Measurements from ENCODE around the gene BCL2.

The BCL2 gene

DNA sequence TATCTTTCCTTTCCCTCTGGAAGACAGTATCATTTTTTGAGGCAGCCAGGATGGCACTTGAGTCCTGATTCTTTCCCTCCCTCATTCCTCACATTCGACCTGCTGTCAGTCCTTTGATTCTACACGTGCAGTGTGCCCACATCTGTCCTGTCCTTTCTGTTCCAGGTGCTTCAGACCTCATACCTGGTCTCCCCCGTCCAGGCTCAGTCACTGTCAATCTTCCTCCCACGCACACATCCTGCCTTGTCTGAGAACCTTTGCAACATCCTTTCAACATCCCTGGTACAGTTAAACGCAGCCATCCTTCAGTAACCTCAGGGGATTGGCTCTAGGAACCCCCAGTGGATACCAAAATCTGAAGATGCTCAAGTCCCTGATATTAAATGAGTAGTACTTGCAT lies 10.1 kb downstream of the BCL2 start:
- DNase-seq (ENCODE audit: low read depth in 2 of 2) = no peak

DNA sequence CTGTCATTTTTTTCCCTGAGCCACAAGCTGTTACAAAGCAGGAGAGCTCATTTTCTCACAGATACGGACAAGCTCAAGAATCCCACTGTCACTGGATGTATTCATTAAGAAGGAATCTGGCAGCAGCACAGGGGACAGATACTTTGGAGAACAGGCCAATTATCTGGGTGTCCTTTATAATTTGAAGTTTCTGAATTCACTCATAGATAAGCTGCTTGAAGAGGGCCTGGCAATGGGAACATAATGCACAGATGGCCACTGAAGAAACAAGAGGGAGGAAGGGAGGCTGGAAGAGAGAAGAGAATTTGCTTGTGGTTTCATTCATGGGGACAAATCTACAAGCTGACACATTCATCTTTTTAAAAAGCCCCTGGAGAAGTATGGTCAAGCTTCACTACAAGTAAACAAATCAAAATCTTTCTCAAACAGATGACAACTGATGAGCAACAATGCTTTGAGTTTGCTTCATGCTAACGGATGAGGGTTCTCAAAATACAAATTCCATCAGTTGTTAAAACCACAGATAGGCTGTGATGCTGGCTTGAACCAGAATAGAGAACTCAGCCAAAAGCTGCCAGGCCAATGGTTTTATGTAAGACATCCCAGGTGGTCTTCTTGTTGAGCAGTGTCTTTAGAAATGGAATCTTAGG lies 11.9 kb downstream of the BCL2 start:
- no peak for DNase-seq (ENCODE audit: low read depth in 2 of 2)

DNA sequence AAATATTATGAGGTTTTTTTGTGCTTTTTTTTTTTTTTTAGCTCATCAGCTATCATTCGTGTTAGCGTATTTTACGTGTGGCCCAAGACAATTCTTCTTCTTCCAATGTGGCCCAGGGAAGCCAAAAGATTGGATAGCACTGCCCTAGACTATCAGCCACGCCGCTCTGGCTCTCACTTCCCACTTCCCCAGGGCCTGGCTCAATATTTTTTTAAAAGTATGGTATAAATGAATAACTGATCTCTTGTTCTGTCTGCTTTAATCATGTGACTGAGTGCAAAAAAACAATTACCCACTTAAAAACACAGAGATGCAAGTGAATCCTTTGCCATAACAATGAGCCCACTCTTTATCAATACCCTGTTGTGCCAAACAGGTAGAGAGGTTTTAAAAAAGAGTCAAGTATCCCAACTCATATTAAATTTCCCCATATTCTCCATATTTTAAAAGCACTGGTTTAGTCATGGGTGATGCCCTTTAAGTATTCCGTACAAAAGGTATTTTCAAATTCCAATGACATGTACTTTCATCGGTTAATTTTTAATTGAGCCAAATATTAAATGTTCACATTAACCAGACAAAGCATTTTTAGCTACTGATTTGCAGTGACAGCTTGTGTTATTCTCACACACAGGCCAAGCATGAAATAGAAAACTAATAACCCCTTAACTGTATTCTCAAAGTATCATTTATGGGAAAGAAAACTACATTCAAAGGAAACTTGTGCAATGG lies 12.6 kb downstream of the BCL2 start:
- DNase-seq (ENCODE audit: low read depth in 2 of 2) = no peak

DNA sequence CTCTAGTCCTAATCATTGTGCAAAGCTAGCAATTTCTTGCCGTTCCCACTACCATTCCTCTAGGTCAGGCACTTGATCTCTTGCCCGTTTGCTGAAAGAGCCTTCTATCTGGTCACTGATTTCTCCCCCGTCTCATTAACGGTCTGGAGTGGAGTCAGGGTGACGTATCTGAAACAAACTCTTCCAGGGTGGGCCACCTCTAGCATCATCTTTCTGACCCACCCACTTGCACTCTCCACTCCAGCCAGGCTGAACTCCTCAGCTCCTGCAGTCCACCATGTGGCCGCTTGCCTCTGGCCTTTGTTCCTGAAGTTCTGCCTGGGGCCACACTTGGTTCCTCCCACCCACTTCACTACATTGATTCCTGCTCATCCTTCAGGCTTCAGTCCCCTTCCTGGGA lies 13.3 kb downstream of the BCL2 start:
- no peak for DNase-seq (ENCODE audit: low read depth in 2 of 2)

DNA sequence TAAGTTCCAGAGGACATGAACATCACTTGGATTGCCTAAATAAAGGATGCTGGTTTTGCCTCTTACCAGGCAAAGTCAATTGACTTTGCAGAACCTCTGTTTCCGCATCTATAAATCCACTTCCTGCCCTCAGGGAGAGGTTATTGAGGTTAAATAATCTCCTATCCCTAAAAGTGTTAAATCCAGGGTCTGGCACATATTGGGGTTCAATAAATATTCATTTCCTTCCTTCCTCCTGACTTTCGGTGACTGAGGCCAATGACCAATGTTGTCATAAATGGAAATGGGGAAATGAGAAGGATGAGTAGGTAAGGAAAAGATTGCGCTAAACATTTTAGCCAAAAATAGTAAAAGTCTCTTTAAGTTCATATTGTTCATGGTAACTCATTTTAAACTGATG lies 16.0 kb downstream of the BCL2 start:
- DNase-seq (ENCODE audit: low read depth in 2 of 2) = no peak

DNA sequence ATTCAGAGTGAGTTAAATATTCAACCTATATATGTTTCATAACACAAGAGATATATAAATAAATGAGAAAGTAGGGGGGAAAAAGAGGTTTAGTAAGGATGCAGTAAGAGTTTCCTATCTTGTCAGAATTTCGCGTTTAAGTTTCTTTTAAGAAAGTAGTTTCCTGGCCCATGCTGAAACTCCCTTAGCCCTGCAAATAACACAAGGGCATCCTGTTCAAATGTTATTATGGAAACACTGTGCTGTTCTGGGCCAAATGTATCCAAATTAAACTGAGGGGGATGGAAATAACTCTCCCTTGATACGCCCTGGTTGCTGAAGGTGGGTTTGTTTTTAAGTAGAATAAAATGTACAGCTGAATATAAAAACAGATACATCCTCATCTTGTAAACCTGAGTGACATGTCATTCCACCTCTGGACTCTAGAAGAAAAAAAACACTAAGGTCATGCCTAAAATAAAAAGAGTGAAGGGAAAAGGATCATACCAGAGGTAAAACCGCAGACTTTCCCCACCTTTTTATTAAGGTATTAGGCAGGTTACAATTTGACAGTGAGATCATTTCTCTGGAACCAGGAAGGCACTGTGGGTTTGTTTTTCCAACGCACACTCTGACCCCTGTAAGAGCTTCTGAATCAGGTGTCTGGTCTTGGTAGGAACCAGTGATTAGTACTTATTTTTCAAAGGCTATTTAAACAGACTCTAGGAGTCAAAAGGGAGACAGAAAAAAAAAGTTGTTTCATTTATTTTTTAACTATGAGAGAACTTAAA lies 16.7 kb downstream of the BCL2 start:
- DNase-seq (ENCODE audit: low read depth in 2 of 2) = no peak

DNA sequence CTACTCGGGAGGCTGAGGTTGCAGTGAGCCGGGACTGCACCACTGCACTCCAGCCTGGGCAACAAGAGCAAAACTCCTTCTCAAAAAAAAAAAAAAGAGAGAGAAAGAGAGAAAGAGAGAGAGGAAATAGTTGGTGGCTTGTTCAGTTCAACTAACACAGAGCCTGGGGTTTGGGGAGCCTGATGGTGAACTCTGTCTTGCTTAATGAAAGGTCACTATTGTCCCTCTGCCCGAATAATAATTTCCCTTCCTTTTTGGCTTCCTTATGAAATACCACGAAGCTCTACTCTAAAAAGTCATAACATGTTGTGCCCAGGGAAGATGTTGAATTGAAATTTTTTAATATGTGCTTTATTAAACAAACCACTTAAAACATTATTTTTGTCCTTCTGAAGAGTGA lies 17.3 kb downstream of the BCL2 start:
- no peak for DNase-seq (ENCODE audit: low read depth in 2 of 2)

DNA sequence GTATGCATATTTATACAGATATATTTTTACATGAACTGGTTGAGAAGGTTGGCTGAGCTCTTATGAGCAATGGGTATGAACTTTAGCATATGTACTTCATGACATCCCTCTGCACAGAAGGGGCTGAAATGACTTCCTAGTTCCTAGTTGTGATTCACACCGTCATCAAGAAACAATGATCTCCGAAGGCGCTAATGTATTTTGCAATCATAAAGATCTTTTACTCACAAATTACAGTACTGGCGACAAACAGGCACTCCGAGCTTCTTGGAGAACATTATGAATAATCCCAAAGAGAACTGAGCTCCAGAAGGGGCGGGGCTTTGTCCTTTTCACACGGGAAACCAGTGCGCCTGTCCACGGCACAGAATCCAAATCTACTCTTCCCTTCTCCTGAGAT lies 18.1 kb downstream of the BCL2 start:
- DNase-seq (ENCODE audit: low read depth in 2 of 2) = no peak

DNA sequence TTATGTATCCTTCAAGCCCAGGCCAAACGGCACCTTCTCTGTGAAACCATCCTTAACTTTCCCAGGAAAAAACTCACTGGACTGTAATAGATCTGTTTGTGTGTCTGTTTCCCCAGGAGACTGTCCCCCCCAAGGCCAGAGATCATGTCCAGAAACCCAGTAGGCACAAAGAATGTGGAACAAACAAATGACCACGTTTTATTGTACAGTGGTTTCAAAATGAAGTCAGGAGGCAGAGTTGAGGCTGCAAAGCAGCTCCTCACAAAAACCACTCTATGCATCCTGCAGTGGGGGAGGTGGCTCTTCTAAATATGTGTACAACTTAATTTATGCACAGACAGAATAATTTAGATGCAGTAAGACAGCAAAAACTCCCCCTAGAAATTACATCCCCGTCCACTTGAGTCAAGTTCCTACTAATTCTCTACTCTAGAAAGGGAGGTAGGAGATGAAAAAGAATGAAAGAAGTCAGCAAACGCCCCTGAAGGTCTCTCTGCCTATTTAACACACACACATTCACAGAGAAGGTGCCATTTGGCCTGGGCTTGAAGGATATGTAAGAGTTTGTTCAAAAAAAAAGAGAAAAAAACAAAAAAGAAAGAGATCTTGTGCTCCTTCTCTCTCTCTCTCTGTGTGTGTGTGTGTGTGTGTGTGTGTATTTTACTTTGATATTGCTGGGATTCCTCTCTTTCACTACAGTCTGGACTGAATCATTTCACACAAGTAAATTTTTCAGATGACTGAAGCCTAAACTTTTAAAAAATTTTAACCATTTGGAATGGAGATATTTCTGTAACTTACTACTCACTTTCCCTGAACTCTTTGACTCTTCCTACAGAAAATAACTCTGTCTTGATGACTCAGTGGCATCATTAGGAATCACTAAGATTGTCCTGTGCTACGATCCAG lies 19.5 kb downstream of the BCL2 start:
- DNase-seq (ENCODE audit: low read depth in 2 of 2) = peak in 1 of 2 experiments; percentile 26

DNA sequence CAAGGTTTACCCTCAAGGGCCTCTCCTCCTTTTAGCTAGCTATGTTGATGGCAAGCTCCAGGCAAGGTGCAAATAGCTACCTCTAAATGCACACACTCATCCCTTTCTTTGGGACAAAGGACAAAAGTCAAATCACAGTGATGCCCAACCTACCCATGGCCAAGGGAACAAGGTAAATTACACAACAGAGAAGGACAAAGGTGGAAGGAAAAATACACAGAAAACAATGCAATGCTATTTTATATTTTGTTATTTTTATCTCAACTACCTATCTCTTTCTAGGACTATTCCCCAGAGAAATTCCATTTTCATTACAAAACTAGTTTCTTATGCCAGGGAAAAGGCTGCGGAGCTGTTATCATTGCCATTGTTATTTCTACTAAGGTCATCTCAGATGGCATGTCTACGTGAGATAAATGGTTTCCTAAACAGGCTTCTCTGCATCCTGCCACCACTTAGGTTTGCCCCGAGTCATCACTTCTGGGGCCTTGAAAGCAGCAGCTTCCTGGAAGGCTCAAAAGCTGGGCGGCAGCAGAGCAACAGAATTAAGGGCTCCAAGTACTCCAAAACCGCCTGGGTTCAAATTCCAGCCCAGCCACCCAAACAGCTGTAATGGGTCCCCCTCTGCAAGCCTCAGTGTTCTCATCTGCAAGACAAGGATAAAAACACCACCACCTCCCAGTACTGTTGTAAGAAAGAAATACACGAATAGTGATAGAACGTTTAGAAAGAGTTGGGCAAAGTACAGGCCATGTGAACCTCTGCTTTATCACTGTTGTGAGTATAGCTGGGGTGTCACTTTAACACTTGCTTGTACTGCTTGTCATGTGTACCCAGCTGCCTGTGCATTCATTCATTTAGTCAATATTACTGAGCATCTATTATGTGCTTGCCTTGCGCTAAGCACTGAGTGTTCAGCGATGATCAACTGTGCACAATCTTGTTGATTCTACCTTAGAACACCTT lies 20.9 kb downstream of the BCL2 start:
- DNase-seq (ENCODE audit: low read depth in 2 of 2) = no peak

DNA sequence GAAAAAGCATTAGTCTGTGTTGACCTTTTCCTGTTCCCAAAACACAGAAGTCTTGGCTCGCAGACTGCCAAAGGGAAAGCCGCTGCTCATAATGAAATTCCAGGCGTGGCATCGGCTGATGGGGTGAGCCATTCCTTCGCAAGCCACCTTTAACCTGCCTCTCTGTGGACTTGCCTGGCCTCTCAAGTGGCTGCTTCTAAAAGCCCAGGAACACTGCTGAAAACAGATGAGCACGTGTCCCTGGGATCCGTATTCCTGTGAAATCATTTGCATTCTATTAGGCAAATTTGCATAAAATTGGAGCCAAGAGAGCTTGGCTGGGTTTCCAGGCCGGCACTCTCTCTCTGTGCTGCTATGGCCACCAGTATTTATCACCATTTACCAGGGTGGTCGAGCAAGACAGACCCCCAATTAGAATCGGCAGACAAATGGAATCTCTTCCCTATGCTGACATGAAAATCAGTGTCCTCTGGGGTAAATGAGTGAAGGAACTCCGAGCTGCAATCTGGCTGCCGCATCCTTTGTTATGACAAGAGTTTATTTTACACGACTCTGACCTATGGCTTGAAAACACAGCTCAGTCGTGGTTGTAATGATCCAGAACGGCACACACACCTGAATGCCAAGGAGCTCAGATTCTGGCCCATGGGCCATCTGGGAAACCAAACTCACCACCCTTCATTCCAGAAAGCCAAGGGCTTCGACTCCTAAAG lies 21.7 kb downstream of the BCL2 start:
- DNase-seq (ENCODE audit: low read depth in 2 of 2) = no peak

DNA sequence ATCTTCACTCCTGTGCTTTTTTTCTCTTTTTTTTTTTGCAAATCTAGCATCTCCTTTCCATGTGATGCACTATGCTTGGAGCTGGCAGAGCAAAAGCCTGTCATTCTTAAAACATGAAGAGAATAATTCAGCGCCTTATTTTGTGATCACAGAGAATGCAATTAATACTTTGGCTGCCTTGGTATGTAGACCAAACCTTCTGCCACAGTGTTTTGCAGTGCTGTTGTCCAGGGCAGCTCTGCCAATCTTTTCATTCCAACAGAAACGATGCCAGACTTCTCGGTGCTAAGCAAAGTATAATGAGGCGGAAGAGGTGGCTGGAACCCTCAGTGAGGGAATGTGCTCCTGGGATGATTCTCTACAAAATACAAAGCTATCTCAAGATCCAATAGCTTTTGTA lies 25.6 kb downstream of the BCL2 start:
- DNase-seq (ENCODE audit: low read depth in 2 of 2) = no peak

DNA sequence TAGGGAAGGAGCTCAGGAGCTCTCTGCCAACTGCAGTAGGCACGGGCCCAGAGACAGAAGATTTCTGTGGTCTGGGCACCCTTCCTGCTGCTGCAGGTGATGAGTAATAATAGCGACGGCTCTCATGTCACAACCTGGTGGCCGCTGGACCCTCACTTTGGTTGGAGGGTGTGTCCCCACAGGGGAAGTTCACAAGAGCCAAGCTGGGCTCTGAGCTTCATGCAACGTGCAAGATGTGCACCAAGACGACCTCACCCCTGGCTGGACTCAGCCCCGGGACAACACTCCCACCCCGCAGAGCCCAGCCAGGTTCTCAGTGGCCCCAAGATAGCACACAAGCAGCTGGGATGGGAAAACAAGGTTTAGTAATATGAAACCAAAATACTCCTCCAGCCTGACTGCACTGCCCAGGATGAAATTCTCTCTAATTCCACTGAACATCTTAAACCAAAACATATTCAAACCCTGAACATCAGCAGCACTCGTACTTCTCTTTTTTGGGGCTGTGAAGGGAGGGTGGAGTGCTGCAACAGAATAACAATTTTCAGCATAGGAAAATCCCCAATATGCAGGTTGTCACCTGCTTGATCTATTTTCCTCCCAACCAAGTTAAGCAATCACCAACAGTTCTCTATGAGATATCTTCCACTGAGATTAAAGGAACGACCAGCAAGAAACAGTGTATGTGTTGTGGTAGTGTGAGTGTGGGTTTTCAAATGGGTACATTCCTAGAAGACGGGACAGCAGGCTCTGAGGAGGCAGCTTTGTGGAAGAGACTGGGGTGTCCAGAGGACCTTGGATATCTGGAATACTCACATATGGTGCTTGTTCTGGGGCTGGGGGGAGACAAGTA lies 26.5 kb downstream of the BCL2 start:
- DNase-seq (ENCODE audit: low read depth in 2 of 2) = no peak

DNA sequence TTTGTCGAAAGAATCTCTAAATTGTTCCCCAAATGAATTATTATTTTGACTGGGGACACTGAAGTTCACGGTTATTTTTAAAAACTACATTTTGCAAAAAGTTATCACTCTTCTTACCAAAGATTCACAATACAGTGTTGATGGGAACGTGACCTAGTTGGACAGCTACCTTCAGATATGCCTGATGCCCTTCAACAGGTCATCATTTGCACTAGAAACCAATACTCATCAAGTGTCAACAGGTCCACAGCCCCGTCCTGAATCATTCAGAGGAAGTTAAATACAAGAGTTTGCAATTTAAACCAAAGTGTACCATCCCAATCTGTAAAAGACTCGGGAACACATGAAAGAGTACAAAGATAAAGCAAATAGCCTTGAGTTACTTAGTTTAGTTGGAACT lies 28.3 kb downstream of the BCL2 start:
- no peak for DNase-seq (ENCODE audit: low read depth in 2 of 2)

DNA sequence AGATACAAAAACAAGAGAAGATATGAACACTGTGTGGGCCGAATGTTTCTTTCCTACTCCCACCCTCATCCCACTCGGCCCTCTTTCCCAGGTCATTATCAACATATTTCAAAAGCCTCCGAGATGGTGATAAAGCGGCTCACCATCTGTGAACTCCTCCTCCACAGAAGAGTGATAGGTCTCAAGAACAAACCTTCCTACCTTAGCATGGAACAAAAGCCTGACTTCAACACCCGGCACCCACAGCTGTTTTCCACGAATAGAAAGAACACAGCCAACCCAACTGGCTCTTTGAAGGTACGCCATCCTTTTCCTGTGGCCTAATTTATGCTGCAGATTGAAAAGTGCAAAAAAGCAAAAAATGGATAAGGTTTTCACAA lies 28.8 kb downstream of the BCL2 start:
- no peak for DNase-seq (ENCODE audit: low read depth in 2 of 2)

DNA sequence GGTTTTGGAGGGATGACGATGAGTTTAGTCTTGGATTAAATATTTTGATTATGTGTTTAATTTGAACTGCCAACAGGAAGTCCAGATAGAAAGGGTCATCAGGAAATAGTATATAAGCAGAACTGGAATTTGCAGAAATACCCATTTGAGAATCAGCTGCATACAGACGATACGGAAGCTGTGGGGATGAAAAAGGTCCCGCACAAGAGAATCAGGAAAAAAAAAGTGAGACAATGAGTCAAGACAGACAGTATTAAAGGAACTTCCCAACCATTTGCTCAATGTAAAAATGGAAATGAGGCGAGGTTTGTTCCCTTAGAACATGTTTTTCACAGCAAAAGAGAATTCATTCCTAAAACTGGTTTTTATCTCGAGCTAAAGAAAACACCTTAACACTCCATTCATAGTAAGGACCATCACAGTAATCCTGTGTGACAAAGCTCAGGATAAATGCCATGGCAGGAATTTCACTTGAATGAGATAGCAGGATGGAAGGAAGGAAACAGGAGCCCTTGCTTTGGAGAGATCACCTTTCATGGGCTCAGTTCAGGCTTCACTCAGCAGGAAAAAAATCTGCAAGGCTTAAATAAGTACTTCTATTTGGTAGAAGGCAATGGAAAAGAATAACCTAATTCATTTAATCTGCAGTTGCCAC lies 29.3 kb downstream of the BCL2 start:
- no peak for DNase-seq (ENCODE audit: low read depth in 2 of 2)

DNA sequence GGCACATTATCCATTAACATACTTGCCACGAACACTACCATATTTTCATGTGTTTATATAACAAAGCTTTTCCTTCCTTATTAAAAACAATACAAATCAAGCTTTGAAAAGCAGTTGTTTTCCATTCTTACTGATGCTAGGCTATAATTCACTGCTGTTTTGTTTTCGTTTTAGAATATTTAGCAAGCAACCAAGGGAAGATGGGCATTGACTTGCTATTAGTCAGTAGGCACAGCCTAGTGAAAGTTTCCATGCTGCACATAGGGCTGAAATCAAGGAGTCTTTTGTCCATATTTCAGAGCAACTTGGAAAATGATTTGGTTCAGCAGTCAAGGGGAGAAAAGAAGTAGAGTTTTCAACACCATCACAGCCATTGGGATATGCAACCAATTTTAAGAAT lies 31.3 kb downstream of the BCL2 start:
- DNase-seq (ENCODE audit: low read depth in 2 of 2) = no peak

DNA sequence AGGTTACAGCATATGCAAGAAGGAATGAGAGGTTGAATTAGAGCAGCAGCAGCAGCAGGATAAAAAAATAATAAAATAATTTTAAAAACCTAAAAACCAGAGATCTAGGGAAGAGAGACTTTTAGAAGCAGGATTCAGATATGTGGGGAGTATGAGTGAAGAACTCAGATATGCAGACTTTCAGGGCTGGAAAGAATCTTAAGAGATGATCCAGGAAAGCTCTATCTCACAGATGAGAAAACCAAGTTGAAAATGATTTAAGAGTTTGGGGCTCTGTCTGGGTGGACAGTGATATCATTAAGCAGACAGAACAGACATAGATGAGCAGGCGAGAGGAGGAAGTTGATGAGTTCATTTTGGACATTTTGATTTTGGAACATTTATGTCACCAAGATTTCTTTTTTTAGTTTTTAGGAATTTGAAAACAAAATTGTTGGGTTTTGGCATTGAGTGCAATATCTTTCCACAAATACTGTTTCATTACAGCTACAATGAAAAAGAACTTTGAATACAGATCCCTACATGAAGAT lies 31.8 kb downstream of the BCL2 start:
- DNase-seq (ENCODE audit: low read depth in 2 of 2) = no peak
